Small intestine (tissue), 16 donors: ENCODE results near the gene TBCE. TPM values are rescaled to one million over a fixed set of nuclear protein-coding genes. Genes with fewer than 3 reads are reported as not detected.

ENCODE experiments used
- DNase-seq, 2 donors: peaks; one replicate each; pipeline versions ENCODE4 v3.0.0 to v3.0.0-alpha.2; 2013
- FAIRE-seq: peaks from 2 replicates; lab custom pipeline; 2012; peaks lifted over from hg19 to GRCh38; lab: Jason Lieb, UNC
- H3K27ac ChIP-seq, 3 donors: one replicate each; pipeline ENCODE4 v1.5.1; 2013; ENCODE audit warnings: low read length in 2 of 3, mild to moderate bottlenecking in 2 of 3, control low read depth in 1 of 3, inconsistent platforms in 1 of 3, low read depth in 1 of 3, moderate library complexity in 1 of 3
- H3K27me3 ChIP-seq, 3 donors: one replicate each; pipeline ENCODE4 v1.6.1; 2013; ENCODE audit warnings: low read length in 3 of 3, inconsistent platforms in 1 of 3; ENCODE audit not compliant: control insufficient read depth in 3 of 3, insufficient read depth in 3 of 3
- H3K36me3 ChIP-seq, 3 donors: one replicate each; pipeline ENCODE4 v1.6.1; 2013; ENCODE audit warnings: low read length in 3 of 3, inconsistent platforms in 1 of 3, low read depth in 1 of 3, mild to moderate bottlenecking in 1 of 3, moderate library complexity in 1 of 3; ENCODE audit not compliant: control insufficient read depth in 3 of 3, insufficient read depth in 2 of 3
- H3K4me1 ChIP-seq, 3 donors: one replicate each; pipeline ENCODE4 v1.6.1; 2013; ENCODE audit warnings: low read length in 2 of 3, inconsistent platforms in 1 of 3, low read depth in 1 of 3, mild to moderate bottlenecking in 1 of 3, moderate library complexity in 1 of 3; ENCODE audit not compliant: control insufficient read depth in 3 of 3, insufficient read depth in 2 of 3
- H3K4me3 ChIP-seq, 3 donors: one replicate each; pipeline ENCODE4 v1.5.1; 2013; ENCODE audit warnings: low read length in 3 of 3, control low read depth in 1 of 3, inconsistent platforms in 1 of 3, low read depth in 1 of 3, mild to moderate bottlenecking in 1 of 3, moderate library complexity in 1 of 3
- H3K9me3 ChIP-seq, 2 donors: one replicate each; pipeline ENCODE4 v1.6.1; 2013; ENCODE audit warnings: low read depth in 1 of 2, low read length in 1 of 2; ENCODE audit not compliant: control insufficient read depth in 2 of 2, insufficient read depth in 1 of 2
- WGBS, 3 donors: extraction: QIAGEN DNeasy Blood & Tissue Kit; methylation state at CpG; one replicate each; pipeline ENCODE4 v1.1.7; 2013; 5-methylcytosine and 5-hydroxymethylcytosine counted together
- long read RNA-seq, 10 donors: transcript quantifications; one replicate each; lab custom pipeline, GENCODE V29; 2026
- polyA plus RNA-seq, 4 donors: library from polyadenylated mRNA; stranded (reverse) in 3 of 4; unstranded in 1 of 4; fragments of 200-250 nt in 3 of 4; fragments of 120-200 nt in 1 of 4; gene quantifications; one replicate each; pipeline versions ENCODE4 v1.2.1 to v1.2.3, GENCODE V29; 2013
- donor health status: healthy with polysubstance abuse.
- donor health status: control.
- donor health status: control.
- donor health status: Bipolar disorder and iron deficiency.
- donor health status: healthy.

TBCE gene, protein sequence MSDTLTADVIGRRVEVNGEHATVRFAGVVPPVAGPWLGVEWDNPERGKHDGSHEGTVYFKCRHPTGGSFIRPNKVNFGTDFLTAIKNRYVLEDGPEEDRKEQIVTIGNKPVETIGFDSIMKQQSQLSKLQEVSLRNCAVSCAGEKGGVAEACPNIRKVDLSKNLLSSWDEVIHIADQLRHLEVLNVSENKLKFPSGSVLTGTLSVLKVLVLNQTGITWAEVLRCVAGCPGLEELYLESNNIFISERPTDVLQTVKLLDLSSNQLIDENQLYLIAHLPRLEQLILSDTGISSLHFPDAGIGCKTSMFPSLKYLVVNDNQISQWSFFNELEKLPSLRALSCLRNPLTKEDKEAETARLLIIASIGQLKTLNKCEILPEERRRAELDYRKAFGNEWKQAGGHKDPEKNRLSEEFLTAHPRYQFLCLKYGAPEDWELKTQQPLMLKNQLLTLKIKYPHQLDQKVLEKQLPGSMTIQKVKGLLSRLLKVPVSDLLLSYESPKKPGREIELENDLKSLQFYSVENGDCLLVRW
- 10 to 100 TPM; 14.7 to 40.9 (median 22.1) TPM for polyA plus RNA-seq
- long read RNA-seq, donor 1 = 0 reads
- long read RNA-seq, donor 2, full-length matches to known transcripts = 2 of 2 reads
- long read RNA-seq, donor 2, partial matches to known transcripts = 0 of 2 reads
- long read RNA-seq, donor 2, other reads (novel, unspliced or antisense) = 0 of 2 reads
- long read RNA-seq, donor 3, full-length matches to known transcripts = 3 of 3 reads
- long read RNA-seq, donor 3, partial matches to known transcripts = 0 of 3 reads
- long read RNA-seq, donor 3, other reads (novel, unspliced or antisense) = 0 of 3 reads
- long read RNA-seq, donor 4 = 0 reads
- long read RNA-seq, donor 5, full-length matches to known transcripts = 4 of 4 reads
- long read RNA-seq, donor 5, partial matches to known transcripts = 0 of 4 reads
- long read RNA-seq, donor 5, other reads (novel, unspliced or antisense) = 0 of 4 reads
- long read RNA-seq, donor 6, full-length matches to known transcripts = 8 of 8 reads
- long read RNA-seq, donor 6, partial matches to known transcripts = 0 of 8 reads
- long read RNA-seq, donor 6, other reads (novel, unspliced or antisense) = 0 of 8 reads
- long read RNA-seq, donor 7 = 0 reads
- long read RNA-seq, donor 8 = 0 reads
- long read RNA-seq, donor 9 = 0 reads
- long read RNA-seq, donor 10, full-length matches to known transcripts = 11 of 11 reads
- long read RNA-seq, donor 10, partial matches to known transcripts = 0 of 11 reads
- long read RNA-seq, donor 10, other reads (novel, unspliced or antisense) = 0 of 11 reads

DNA sequence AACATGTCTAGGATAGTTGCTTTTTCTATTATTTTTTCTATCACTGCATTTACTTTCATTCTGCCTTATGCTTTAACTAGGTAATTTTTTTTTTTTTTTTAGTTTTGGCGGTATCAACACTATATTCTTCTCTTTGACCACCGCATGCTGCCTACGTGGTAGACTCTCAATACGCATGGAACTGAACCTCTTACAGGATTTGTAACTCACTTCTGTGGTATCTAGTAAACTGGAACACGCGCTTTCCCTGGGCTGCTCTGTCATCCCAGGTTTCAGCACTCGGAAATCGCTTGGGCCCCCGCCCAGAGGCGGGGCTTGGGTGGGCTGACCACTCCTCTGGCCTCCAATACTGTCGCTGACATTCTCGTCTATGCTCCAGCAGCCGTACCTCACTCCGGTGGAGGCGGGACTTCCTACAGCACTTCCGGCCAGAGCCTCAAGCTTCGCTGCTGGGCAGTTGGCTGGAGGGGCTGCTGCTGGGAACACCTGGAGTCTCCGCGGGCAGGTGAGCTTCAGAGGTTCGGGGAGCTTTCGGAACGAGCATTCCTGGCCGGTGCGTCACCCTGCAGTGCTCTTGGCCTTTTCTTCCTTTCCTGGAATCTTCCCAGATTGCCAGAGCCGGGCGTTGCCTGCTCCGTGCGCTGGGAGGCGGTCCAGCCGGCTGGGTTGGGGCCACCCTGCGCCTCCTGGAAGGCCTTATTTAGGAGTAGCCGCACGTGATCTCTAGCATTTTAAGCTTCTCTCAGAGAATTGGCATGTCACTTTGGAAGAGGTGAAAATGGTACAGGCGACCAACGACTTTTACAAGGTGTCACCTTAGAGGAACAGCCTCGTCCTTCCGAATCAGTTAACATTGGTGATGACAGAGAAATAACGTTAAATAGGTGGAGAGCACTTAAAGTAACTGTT lies at the start of gene TBCE:
TSS of gene TBCE (plus strand) at position 428 of the 909 bp plus-strand sequence. CDS start 12,623 bp downstream, outside the sequence.
- Histone ChIP-seq H3K27me3 (no peaks in the 10 kb centered on the region), H3K4me3 (peak within 1 kb of the TSS; percentile 67 to 75 (median 70)), H3K27ac (peak within 1 kb of the TSS; percentile 75 to 88 (median 83)), H3K36me3 (peaks cover 0 to 6% (median 0%) of the 10 kb centered on the region in 3 donors), H3K4me1 (peaks cover 0 to 3% (median 0%) of the 10 kb centered on the region in 3 donors), H3K9me3 (no peaks in the 10 kb centered on the region)
- FAIRE-seq (peak; percentile 39), DNase-seq (peak; percentile 97 to 99)
- WGBS, 3 donors = 0% methylated on average over 38 of the region's 38 CpGs

DNA sequence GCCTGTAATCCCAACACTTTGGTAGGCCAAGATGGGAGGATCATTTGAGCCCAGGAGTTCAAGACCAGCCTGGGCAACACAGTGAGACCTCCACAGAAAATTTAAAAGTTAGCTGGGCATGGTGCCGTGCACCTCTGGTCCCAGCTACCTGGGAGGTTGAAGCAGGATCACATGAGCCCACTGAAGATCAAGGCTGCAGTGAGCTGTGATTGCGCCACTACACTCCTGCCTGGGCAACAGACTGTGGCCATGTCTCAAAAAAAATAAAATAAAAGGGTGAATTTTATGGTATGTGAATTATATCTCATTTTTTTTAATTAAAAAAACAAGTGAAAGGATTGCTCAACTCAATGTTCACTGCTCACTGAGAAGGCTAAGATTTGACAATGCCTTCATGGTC lies 48.0 kb upstream of the TBCE start:
- 95 to 98% (median 96%) methylated on average over 2 of the region's 2 CpGs for WGBS, 3 donors
- Histone ChIP-seq H3K27ac (no peak overlapping the region), H3K36me3 (peaks cover 2 to 36% (median 3%) of the 10 kb centered on the region in 3 donors), H3K9me3 (no peaks in the 10 kb centered on the region), H3K27me3 (no peaks in the 10 kb centered on the region), H3K4me3 (no peak overlapping the region), H3K4me1 (peaks cover 0 to 2% (median 0%) of the 10 kb centered on the region in 3 donors)
- DNase-seq (no peak), FAIRE-seq (no peak)

DNA sequence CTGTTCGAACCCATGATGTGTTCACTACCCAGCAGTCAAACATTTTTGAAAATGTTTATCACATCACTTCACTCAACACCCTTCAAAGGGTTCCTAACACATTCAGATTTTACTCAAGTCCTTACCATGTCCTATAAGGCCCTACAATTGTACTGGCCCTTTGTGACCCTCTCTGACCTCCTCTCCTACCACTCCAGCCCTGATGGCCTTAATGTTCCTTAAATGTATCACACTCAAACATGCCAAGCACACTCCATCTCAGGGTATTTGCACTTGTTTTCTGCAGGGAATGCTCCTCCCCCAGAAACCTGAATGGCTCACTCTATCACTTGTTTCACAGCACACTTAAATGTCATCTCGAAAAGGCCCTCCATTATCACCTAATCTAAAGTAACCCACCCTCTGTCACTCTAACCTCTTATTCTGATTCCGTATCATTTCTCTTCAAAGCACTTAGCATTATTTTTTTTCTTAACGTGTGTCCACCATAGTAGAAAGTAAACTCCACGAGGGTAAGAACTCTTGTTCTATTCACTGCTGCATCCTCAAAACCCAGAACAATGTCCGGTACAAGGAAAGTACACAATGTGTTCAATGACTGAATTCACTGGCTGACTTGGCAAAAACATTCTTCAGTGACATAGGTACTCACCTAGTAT lies 46.6 kb upstream of the TBCE start:
- FAIRE-seq (no peak), DNase-seq (no peak)
- H3K4me3 ChIP-seq = no peak overlapping the region
- no peaks in the 10 kb centered on the region for H3K9me3 ChIP-seq
- no peaks in the 10 kb centered on the region for H3K27me3 ChIP-seq
- WGBS, 3 donors = 75 to 87% (median 81%) methylated on average over 6 of the region's 6 CpGs
- H3K36me3 ChIP-seq = peaks cover 2 to 35% (median 3%) of the 10 kb centered on the region in 3 donors
- peaks cover 0 to 2% (median 0%) of the 10 kb centered on the region in 3 donors for H3K4me1 ChIP-seq
- H3K27ac ChIP-seq = no peak overlapping the region

DNA sequence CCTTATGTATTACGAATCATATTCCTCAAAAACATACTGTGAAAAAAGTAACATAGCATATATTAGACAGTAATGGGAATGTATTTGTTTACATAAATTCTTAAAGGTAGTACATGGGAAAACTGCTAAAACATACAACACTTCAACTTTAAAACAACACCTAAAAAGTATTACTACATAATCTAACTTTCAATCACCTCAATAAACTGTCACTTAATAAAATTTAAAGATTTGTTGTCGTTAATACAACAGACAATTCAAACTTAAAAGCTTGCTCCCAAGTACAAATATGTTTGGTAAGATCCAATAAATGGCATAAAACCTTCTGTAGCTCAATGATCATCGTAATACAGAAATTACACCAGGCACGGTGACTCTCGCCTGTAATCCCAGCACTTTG lies 42.9 kb upstream of the TBCE start:
- WGBS, 3 donors = 85 to 89% (median 87%) methylated on average over 5 of the region's 5 CpGs
- no peak for DNase-seq
- Histone ChIP-seq H3K4me3 (no peak overlapping the region), H3K9me3 (no peaks in the 10 kb centered on the region), H3K4me1 (peaks cover 0 to 2% (median 2%) of the 10 kb centered on the region in 3 donors), H3K27me3 (no peaks in the 10 kb centered on the region), H3K36me3 (peaks cover 2 to 26% (median 3%) of the 10 kb centered on the region in 3 donors), H3K27ac (peak overlapping the region in 1 of 3 donors; percentile 23)
- FAIRE-seq = no peak

DNA sequence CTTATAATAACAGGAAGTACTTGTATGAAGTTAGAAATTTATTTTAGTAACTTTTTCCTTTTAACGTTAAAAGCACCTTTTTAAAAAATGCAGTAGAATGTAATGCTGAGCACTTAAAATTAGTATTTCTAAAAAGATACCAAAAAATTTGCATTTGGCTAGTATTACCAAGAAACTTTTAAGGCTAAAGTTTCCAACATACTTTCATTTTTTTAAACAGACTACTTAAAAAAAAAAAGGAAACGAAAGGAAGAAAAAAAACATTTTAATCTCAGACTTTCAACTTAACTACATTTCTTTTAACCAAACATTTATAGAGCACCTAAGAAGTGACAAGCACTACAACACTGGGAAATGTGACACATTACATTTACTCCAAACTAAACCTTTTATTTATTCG lies 42.1 kb upstream of the TBCE start:
- WGBS, 3 donors = 16 to 18% (median 16%) methylated on average over 3 of the region's 3 CpGs
- H3K4me1 ChIP-seq = peaks cover 0 to 2% (median 2%) of the 10 kb centered on the region in 3 donors

DNA sequence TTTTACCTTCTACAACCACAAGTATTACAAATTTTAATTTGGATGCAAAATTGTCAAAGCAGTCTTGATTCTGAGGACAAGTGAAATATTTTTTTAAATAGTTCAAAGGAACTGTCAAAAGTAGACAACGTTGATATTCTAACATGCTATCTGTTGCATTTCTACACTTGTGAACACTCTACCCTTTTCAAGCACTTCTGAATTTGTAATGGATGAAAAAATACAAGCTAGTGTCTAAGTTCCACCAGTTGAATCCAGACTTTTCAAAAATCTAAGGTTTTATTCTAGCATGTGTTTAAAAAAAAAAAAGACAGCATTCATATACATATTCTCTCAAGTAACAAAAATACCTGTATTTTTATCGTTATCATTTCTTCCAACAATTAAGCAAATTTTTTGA lies 41.4 kb upstream of the TBCE start:
- Histone ChIP-seq H3K4me3 (peak overlapping the region in 1 of 3 donors; percentile 99), H3K36me3 (peaks cover 0 to 22% (median 3%) of the 10 kb centered on the region in 3 donors), H3K27ac (no peak overlapping the region), H3K4me1 (peaks cover 0 to 6% (median 0%) of the 10 kb centered on the region in 3 donors), H3K9me3 (no peaks in the 10 kb centered on the region), H3K27me3 (no peaks in the 10 kb centered on the region)
- FAIRE-seq (no peak), DNase-seq (no peak)
- 3 to 19% (median 8%) methylated on average over 2 of the region's 2 CpGs for WGBS, 3 donors

More for the DNA sequence above, 42.1 kb upstream of the TBCE start:
- Histone ChIP-seq H3K27ac (no peak overlapping the region), H3K36me3 (peaks cover 2 to 22% (median 3%) of the 10 kb centered on the region in 3 donors), H3K4me3 (no peak overlapping the region), H3K9me3 (no peaks in the 10 kb centered on the region), H3K27me3 (no peaks in the 10 kb centered on the region)
- FAIRE-seq (no peak), DNase-seq (no peak)
